Stimulated activated CD8-positive, alpha-beta memory T cell treated with anti-CD3 and anti-CD28 coated beads, Interleukin-7, amount 100 ng/mL, for 1 hour (primary cell): Measurements from ENCODE around the gene CAGE1.
A peak's percentile ranks its signal among the peaks of the same experiment; 100 is the strongest.
"Not testable (repeated sequence)": the region's sequence is repeated elsewhere in the genome, so short reads cannot be mapped to it uniquely, and the experiment has no call there.

Source experiments
- DNase-seq, 2 donors: peaks; one replicate each; pipeline ENCODE4 v3.0.0-alpha.2; 2020; ENCODE audit warnings: low read depth in 2 of 2

CAGE1 gene

GRCh38 chr6:7339007-7339732 is 50.4 kb downstream of the CAGE1 start:
- DNase-seq, result not testable (repeated sequence)

GRCh38 chr6:7338031-7338430 is 51.5 kb downstream of the CAGE1 start:
- no peak for DNase-seq

- DNase-seq, result no peak
Measured at GRCh38 chr6:7335519-7335918, 54.0 kb downstream of the CAGE1 start.

GRCh38 chr6:7334685-7335084 is 54.9 kb downstream of the CAGE1 start:
- DNase-seq, result no peak

GRCh38 chr6:7332090-7332745 is 57.3 kb downstream of the CAGE1 start:
- no peak for DNase-seq

GRCh38 chr6:7331452-7331851 is 58.1 kb downstream of the CAGE1 start:
- no peak for DNase-seq

- DNase-seq, result no peak
Measured at GRCh38 chr6:7328243-7328642, 61.3 kb downstream of the CAGE1 start.

GRCh38 chr6:7325750-7326149 is 63.8 kb downstream of the CAGE1 start:
- DNase-seq, result no peak

- no peak for DNase-seq
Measured at GRCh38 chr6:7324520-7324919, 65.0 kb downstream of the CAGE1 start.

- DNase-seq, result no peak
Measured at GRCh38 chr6:7323074-7323473, 66.5 kb downstream of the CAGE1 start.

- not testable (repeated sequence) for DNase-seq
Measured at GRCh38 chr6:7321866-7322265, 67.7 kb downstream of the CAGE1 start.

GRCh38 chr6:7319406-7319805 is 70.1 kb downstream of the CAGE1 start:
- DNase-seq, result not testable (repeated sequence)

GRCh38 chr6:7317538-7317937 is 72.0 kb downstream of the CAGE1 start:
- DNase-seq, result no peak

GRCh38 chr6:7316658-7317533 is 72.6 kb downstream of the CAGE1 start:
- DNase-seq, result no peak

- DNase-seq, result no peak
Measured at GRCh38 chr6:7315948-7316365, 73.6 kb downstream of the CAGE1 start.

- not testable (repeated sequence) for DNase-seq
Measured at GRCh38 chr6:7315087-7315947, 74.2 kb downstream of the CAGE1 start.

GRCh38 chr6:7314414-7314813 is 75.1 kb downstream of the CAGE1 start:
- DNase-seq, result no peak

GRCh38 chr6:7313505-7314165 is 75.9 kb downstream of the CAGE1 start:
- DNase-seq, result no peak

- peak; percentile 86 to 89 for DNase-seq
Measured at GRCh38 chr6:7312616-7313504, 76.7 kb downstream of the CAGE1 start, which contains the start of gene SSR1. Gene SSR1, minus strand, starts transcription at chr6:7313199. Its CDS starts 79 bp downstream, at chr6:7313120.
